Neural progenitor cell (in vitro differentiated cells): ENCODE measurements around the gene NCS1. TPM values are rescaled to one million over a fixed set of nuclear protein-coding genes. Genes with fewer than 3 reads are reported as not detected.

ENCODE experiments used
- DNase-seq: peaks from one replicate; pipeline ENCODE4 v3.0.0-alpha.2; 2016; ENCODE audit warnings: low spot score
- H2AFZ ChIP-seq: fragments of 200-600 bp; sonication (generic); replicated peaks from 2 replicates; pipeline ENCODE4 v1.6.1; 2016; ENCODE audit warnings: antibody characterized with exemption
- H3F3A ChIP-seq: fragments of 200-600 bp; sonication (generic); 2 replicates; pipeline ENCODE4 v1.6.1; 2016; ENCODE audit warnings: antibody characterized with exemption, low read depth
- H3K27ac ChIP-seq: fragments of 200-600 bp; sonication (generic); 2 replicates; pipeline ENCODE4 v1.5.1; 2016; ENCODE audit warnings: mild to moderate bottlenecking
- H3K27me3 ChIP-seq: fragments of 200-600 bp; sonication (generic); 2 replicates; pipeline ENCODE4 v1.6.1; 2016; ENCODE audit warnings: mild to moderate bottlenecking, moderate library complexity
- H3K36me3 ChIP-seq: fragments of 200-600 bp; sonication (generic); 2 replicates; pipeline ENCODE4 v1.5.1; 2016
- H3K4me1 ChIP-seq: fragments of 200-600 bp; sonication (generic); 2 replicates; pipeline ENCODE4 v1.6.1; 2016; ENCODE audit warnings: mixed run types
- H3K4me2 ChIP-seq: fragments of 200-600 bp; sonication (generic); 2 replicates; pipeline ENCODE4 v1.6.1; 2016
- H3K4me3 ChIP-seq: fragments of 200-600 bp; sonication (generic); 2 replicates; pipeline ENCODE4 v1.5.1; 2016
- H3K79me2 ChIP-seq: fragments of 200-600 bp; sonication (generic); 2 replicates; pipeline ENCODE4 v1.6.1; 2016; ENCODE audit warnings: low read depth
- H3K9ac ChIP-seq: fragments of 200-600 bp; sonication (generic); 2 replicates; pipeline ENCODE4 v1.6.1; 2016
- H3K9me3 ChIP-seq: fragments of 200-600 bp; sonication (generic); 2 replicates; pipeline ENCODE4 v1.5.1; 2016; ENCODE audit warnings: low read depth
- H4K20me1 ChIP-seq: fragments of 200-600 bp; sonication (generic); 2 replicates; pipeline ENCODE4 v1.6.1; 2016; ENCODE audit warnings: low read depth
- H3K27ac Mint-ChIP-seq: 3 replicates; pipeline ENCODE4 v1.8.0; 2021; ENCODE audit warnings: mixed read lengths
- H3K27me3 Mint-ChIP-seq: 2 replicates; pipeline ENCODE4 v1.8.0; 2022; ENCODE audit warnings: low read depth, mild to moderate bottlenecking, inconsistent platforms, moderate library complexity, mixed read lengths; ENCODE audit not compliant: insufficient read depth
- H3K36me3 Mint-ChIP-seq: 3 replicates; pipeline ENCODE4 v1.8.0; 2021; ENCODE audit warnings: mixed read lengths
- H3K4me1 Mint-ChIP-seq: 3 replicates; pipeline ENCODE4 v1.8.0; 2021; ENCODE audit warnings: mixed read lengths
- H3K4me3 Mint-ChIP-seq: 3 replicates; pipeline ENCODE4 v1.8.0; 2021; ENCODE audit warnings: mild to moderate bottlenecking, moderate library complexity, mixed read lengths
- H3K9me3 Mint-ChIP-seq: 3 replicates; pipeline ENCODE4 v1.8.0; 2020; ENCODE audit warnings: mixed read lengths
- CTCF ChIP-seq: fragments of 200-600 bp; sonication (generic); IDR thresholded peaks from 2 replicates; pipeline ENCODE4 v1.5.1; 2017; ENCODE audit warnings: antibody characterized with exemption, mild to moderate bottlenecking
- EZH2 ChIP-seq: fragments of 200-600 bp; sonication (generic); IDR thresholded peaks from 2 replicates; pipeline ENCODE4 v1.6.1; 2017; ENCODE audit warnings: antibody characterized with exemption, mild to moderate bottlenecking, moderate library complexity
- EZH2phosphoT487 ChIP-seq: fragments of 200-600 bp; sonication (generic); IDR thresholded peaks from 2 replicates; pipeline ENCODE4 v1.6.1; 2017; ENCODE audit warnings: antibody characterized with exemption
- total RNA-seq: library from RNA; depleted of rRNA; stranded (reverse); fragments of >200 nt; gene quantifications from 2 replicates; pipeline ENCODE4 v1.2.3, GENCODE V29; 2015; ENCODE audit warnings: low replicate concordance

The NCS1 gene
- total RNA-seq, 1 donor from 2014 or later = 16.0 TPM

- Mint-ChIP-seq H3K36me3 (peaks cover 4% of the 10 kb centered on the region), H3K4me3 (no peak overlapping the region), H3K27ac (no peak overlapping the region), H3K9me3 (no peaks in the 10 kb centered on the region), H3K4me1 (peaks cover 22% of the 10 kb centered on the region), H3K27me3 (peaks cover 6% of the 10 kb centered on the region)
- peaks cover 13% of the 10 kb centered on the region for H3K4me1 ChIP-seq
- H3K27ac ChIP-seq = peak overlapping the region; percentile 41
- no peaks in the 10 kb centered on the region for H3K9me3 ChIP-seq
- H3K9ac ChIP-seq = no peak overlapping the region
- peaks cover 13% of the 10 kb centered on the region for H4K20me1 ChIP-seq
- peaks cover 16% of the 10 kb centered on the region for H3F3A ChIP-seq
- no peaks in the 10 kb centered on the region for H3K79me2 ChIP-seq
- no peak overlapping the region for H2AFZ ChIP-seq
- H3K4me3 ChIP-seq = no peak overlapping the region
- no peak for TF ChIP-seq EZH2phosphoT487
- TF ChIP-seq CTCF = no peak
- TF ChIP-seq EZH2 = no peak
- H3K27me3 ChIP-seq = no peaks in the 10 kb centered on the region
- no peak overlapping the region for H3K4me2 ChIP-seq
- H3K36me3 ChIP-seq = no peaks in the 10 kb centered on the region
- DNase-seq = no peak
Measured at GRCh38 chr9:130219661-130220096, 47.5 kb downstream of the NCS1 start.

GRCh38 chr9:130220352-130220751 is 48.1 kb downstream of the NCS1 start:
- no peaks in the 10 kb centered on the region for H3K79me2 ChIP-seq
- H4K20me1 ChIP-seq = peaks cover 7% of the 10 kb centered on the region
- no peak for TF ChIP-seq EZH2
- TF ChIP-seq CTCF = peak; percentile 21
- no peak for TF ChIP-seq EZH2phosphoT487
- peaks cover 6% of the 10 kb centered on the region for H3K4me1 ChIP-seq
- no peak overlapping the region for H2AFZ ChIP-seq
- H3K27ac ChIP-seq = peak overlapping the region; percentile 66
- H3K4me1 Mint-ChIP-seq = peaks cover 17% of the 10 kb centered on the region
- peak overlapping the region; percentile 79 for H3K27ac Mint-ChIP-seq
- no peak overlapping the region for H3K4me3 ChIP-seq
- peak; percentile 63 for DNase-seq
- peaks cover 4% of the 10 kb centered on the region for H3K36me3 Mint-ChIP-seq
- no peaks in the 10 kb centered on the region for H3K9me3 ChIP-seq
- H3K4me3 Mint-ChIP-seq = no peak overlapping the region
- no peak overlapping the region for H3K9ac ChIP-seq
- no peaks in the 10 kb centered on the region for H3K9me3 Mint-ChIP-seq
- H3K36me3 ChIP-seq = no peaks in the 10 kb centered on the region
- peaks cover 16% of the 10 kb centered on the region for H3F3A ChIP-seq
- H3K27me3 Mint-ChIP-seq = peaks cover 4% of the 10 kb centered on the region
- no peaks in the 10 kb centered on the region for H3K27me3 ChIP-seq
- no peak overlapping the region for H3K4me2 ChIP-seq

- no peak overlapping the region for H3K9ac ChIP-seq
- H3K4me2 ChIP-seq = no peak overlapping the region
- Mint-ChIP-seq H3K9me3 (peaks cover 6% of the 10 kb centered on the region), H3K4me1 (peaks cover 13% of the 10 kb centered on the region), H3K27me3 (peaks cover 4% of the 10 kb centered on the region), H3K4me3 (no peak overlapping the region), H3K36me3 (peaks cover 13% of the 10 kb centered on the region), H3K27ac (no peak overlapping the region)
- no peak for DNase-seq
- H3K27ac ChIP-seq = no peak overlapping the region
- no peak overlapping the region for H2AFZ ChIP-seq
- H3K4me3 ChIP-seq = no peak overlapping the region
- no peaks in the 10 kb centered on the region for H4K20me1 ChIP-seq
- peaks cover 16% of the 10 kb centered on the region for H3F3A ChIP-seq
- H3K27me3 ChIP-seq = no peaks in the 10 kb centered on the region
- no peak for TF ChIP-seq CTCF
- TF ChIP-seq EZH2 = no peak
- no peak for TF ChIP-seq EZH2phosphoT487
- no peaks in the 10 kb centered on the region for H3K36me3 ChIP-seq
- H3K9me3 ChIP-seq = no peaks in the 10 kb centered on the region
- peaks cover 6% of the 10 kb centered on the region for H3K4me1 ChIP-seq
- no peaks in the 10 kb centered on the region for H3K79me2 ChIP-seq
Measured at GRCh38 chr9:130222833-130223232, 50.6 kb downstream of the NCS1 start.
